Measurements from ENCODE around the gene CCNC.

GRCh38 chr6:99613705-99614429, 45.4 kb upstream of the CCNC start:
- TF ChIP-seq POLR2A (IDR thresholded peaks at IDR 0.05) (no peak), CTCF (IDR thresholded peaks at IDR 0.05) (no peak)
